Breast epithelium (tissue), 3 donors: Measurements from ENCODE around the gene IFT88.

ENCODE experiments used
- CTCF ChIP-seq, 3 donors: fragments of 450-650 bp; IDR thresholded peaks; one replicate each; pipeline ENCODE4 v1.5.1; 2016 to 2017; ENCODE audit warnings: antibody characterized with exemption in 3 of 3, mild to moderate bottlenecking in 3 of 3, moderate library complexity in 3 of 3
- POLR2A ChIP-seq: fragments of 450-650 bp; IDR thresholded peaks from one replicate; pipeline ENCODE4 v1.6.1; 2016; ENCODE audit warnings: antibody characterized with exemption, mild to moderate bottlenecking, moderate library complexity
- POLR2AphosphoS5 ChIP-seq, 3 donors: sonication (generic); formaldehyde crosslinking; IDR thresholded peaks; one replicate each; pipeline ENCODE4 v1.6.1; 2017; ENCODE audit warnings: antibody characterized with exemption in 3 of 3

- TF ChIP-seq CTCF (IDR thresholded peaks at IDR 0.05) (no peak), POLR2A (no peak), POLR2AphosphoS5 (IDR thresholded peaks at IDR 0.05) (no peak)
These were observed 129.1 kb downstream of the IFT88 start for GRCh38 chr13:20696073-20696472.
